HepG2 (cell line): ENCODE measurements around the gene ARAP1. TPM values are rescaled to one million over a fixed set of nuclear protein-coding genes. Genes with fewer than 3 reads are reported as not detected.

Experiments
- ARID5B ChIP-seq: IDR thresholded peaks from 2 replicates; pipeline ENCODE4 v1.4.0; 2020; ENCODE audit warnings: mild to moderate bottlenecking, missing genetic modification reagents
- KDM2A ChIP-seq: sonication (generic); formaldehyde crosslinking; IDR thresholded peaks from 2 replicates; pipeline ENCODE4 v1.4.0; 2020; ENCODE audit warnings: low read depth, missing genetic modification reagents, borderline replicate concordance
- MXI1 ChIP-seq: IDR thresholded peaks from 3 replicates; pipeline ENCODE4 v1.6.1; 2012; ENCODE audit warnings: low read depth, low read length, inconsistent platforms, borderline replicate concordance
- NR0B2 ChIP-seq: sonication (generic); formaldehyde crosslinking; IDR thresholded peaks from 2 replicates; pipeline ENCODE4 v1.4.0; 2020; ENCODE audit warnings: mild to moderate bottlenecking, missing genetic modification reagents
- PCBP2 ChIP-seq: fragments of 200-400 bp; formaldehyde crosslinking; optimal IDR thresholded peaks from 2 replicates; pipeline ENCODE3; 2018; ENCODE audit warnings: low read length, low read depth; ENCODE audit not compliant: poor library complexity, severe bottlenecking
- TERF1 ChIP-seq: sonication (generic); formaldehyde crosslinking; IDR thresholded peaks from 2 replicates; pipeline ENCODE4 v1.8.0; 2022; ENCODE audit warnings: mild to moderate bottlenecking, missing genetic modification reagents, moderate library complexity
- TRAFD1 ChIP-seq: sonication (generic); formaldehyde crosslinking; IDR thresholded peaks from 2 replicates; pipeline ENCODE4 v1.5.1; 2020; ENCODE audit warnings: missing genetic modification reagents, mild to moderate bottlenecking, borderline replicate concordance
- ZNF501 ChIP-seq: sonication (generic); formaldehyde crosslinking; IDR thresholded peaks from 2 replicates; pipeline ENCODE4 v1.5.1; 2020; ENCODE audit warnings: mild to moderate bottlenecking, moderate library complexity, missing genetic modification reagents
- ZNF503 ChIP-seq: sonication (generic); formaldehyde crosslinking; IDR thresholded peaks from 2 replicates; pipeline ENCODE4 v1.4.0; 2020; ENCODE audit warnings: missing genetic modification reagents
- ZNF580 ChIP-seq: IDR thresholded peaks from 2 replicates; pipeline ENCODE4 v1.6.1; 2016; ENCODE audit warnings: low read depth, borderline replicate concordance
- ZNF687 ChIP-seq: sonication (generic); formaldehyde crosslinking; IDR thresholded peaks from 2 replicates; pipeline ENCODE4 v1.5.1; 2020; ENCODE audit warnings: mild to moderate bottlenecking, missing genetic modification reagents, moderate library complexity
- ZSCAN30 ChIP-seq: sonication (generic); formaldehyde crosslinking; IDR thresholded peaks from 2 replicates; pipeline ENCODE4 v1.5.0; 2020; ENCODE audit warnings: mild to moderate bottlenecking, missing genetic modification reagents
- polyA plus RNA-seq, 8 experiments: library from polyadenylated mRNA; depleted of rRNA in 3 of 8; stranded (reverse) in 7 of 8; unstranded in 1 of 8; fragments of >200 nt; fragmentation: Illumina TruSeq in 4 of 8; extraction: Trizol in 4 of 8; gene quantifications; 2 replicates each; pipeline versions ENCODE4 v1.2.1 to v1.2.3, GENCODE V29; 2011 to 2016; ENCODE audit warnings: low read depth in 4 of 8, missing spikeins in 1 of 8, mixed read lengths in 1 of 8; ENCODE audit not compliant: insufficient read depth in 1 of 8
- total RNA-seq, 5 experiments: library from RNA; depleted of rRNA; stranded (reverse); fragments of >200 nt; fragmentation: Illumina TruSeq; extraction: Trizol; gene quantifications; 2 replicates each; pipeline ENCODE4 v1.2.3, GENCODE V29; 2016; ENCODE audit warnings: low read depth in 1 of 5

Gene ARAP1
- total and polyA plus RNA-seq, 2 of the 13 experiments (the other 11 are each of a cell fraction or from before 2014, with no cell fraction given): 43.2 to 55.5 TPM

- TF ChIP-seq ARID5B (CRISPR knock-in tag): peak; percentile 40; the same call in 1 of the 2 replicates
- no peak for TF ChIP-seq ZNF580
- no peak for TF ChIP-seq PCBP2
- 0 out of 2 replicates have a peak, but pooled peaks have one; percentile 36 for TF ChIP-seq ZNF503 (CRISPR knock-in tag)
- no peak for TF ChIP-seq TRAFD1 (CRISPR knock-in tag)
- TF ChIP-seq MXI1: peak; percentile 34; the same call in 1 of the 3 replicates
- peak; percentile 77 for TF ChIP-seq ZNF501 (CRISPR knock-in tag)
- TF ChIP-seq ZSCAN30 (CRISPR knock-in tag): 0 out of 2 replicates have a peak, but pooled peaks have one; percentile 26
- peak; percentile 79; the same call in 1 of the 2 replicates for TF ChIP-seq KDM2A (CRISPR knock-in tag)
- TF ChIP-seq NR0B2: peak; percentile 16; the same call in 1 of the 2 replicates
- 0 out of 2 replicates have a peak, but pooled peaks have one; percentile 76 for TF ChIP-seq TERF1 (CRISPR knock-in tag)
- peak; percentile 69 for TF ChIP-seq ZNF687 (CRISPR knock-in tag)
These were observed at the start of gene ARAP1 (continued) for GRCh38 chr11:72752088-72752914.
